GM12892 (cell line): ENCODE results near the gene NDUFC1.

ENCODE experiments used
- POLR2A ChIP-seq: IDR thresholded peaks from 2 replicates; pipeline ENCODE4 v1.6.1; 2011; ENCODE audit warnings: low read depth, low read length, control low read depth
- POLR2AphosphoS5 ChIP-seq: IDR thresholded peaks from 2 replicates; pipeline ENCODE4 v1.6.1; 2011; ENCODE audit warnings: low read depth, low read length, control low read depth

GRCh38 chr4:139241086-139241783 lies 61.0 kb downstream of the NDUFC1 start:
- TF ChIP-seq POLR2A, result no peak
- no peak for TF ChIP-seq POLR2AphosphoS5
